Activated CD4-positive, CD25-positive, alpha-beta regulatory T cell treated with anti-CD3 and anti-CD28 coated beads, Interleukin-2, amount 50 U/mL, for 16 hours (primary cell): ENCODE results near the gene BLZF1.
"Not testable (repeated sequence)": the region's sequence is repeated elsewhere in the genome, so short reads cannot be mapped to it uniquely, and the experiment has no call there.

Experiments
- DNase-seq: peaks from one replicate; pipeline ENCODE4 v3.0.0-alpha.2; 2020; ENCODE audit warnings: low read depth, low spot score

Gene BLZF1

GRCh38 chr1:169367686-169368405 is at the start of gene BLZF1, which contains the start of gene NME7:
BLZF1 (plus strand) TSS chr1:169368195; CDS start chr1:169369523, 1,328 bp downstream.
NME7 (minus strand) TSS chr1:169367797; CDS start chr1:169367710, 87 bp downstream.
- peak; percentile 98 for DNase-seq

GRCh38 chr1:169318536-169319244 is 49.3 kb upstream of the BLZF1 start:
- no peak for DNase-seq

- DNase-seq: no peak
Measured at GRCh38 chr1:169321539-169321938, 46.5 kb upstream of the BLZF1 start.

- no peak for DNase-seq
Measured at GRCh38 chr1:169322138-169322537, 45.9 kb upstream of the BLZF1 start.

GRCh38 chr1:169325117-169325516 is 42.9 kb upstream of the BLZF1 start:
- no peak for DNase-seq

- DNase-seq: no peak
Measured at GRCh38 chr1:169326261-169326955, 41.6 kb upstream of the BLZF1 start.

- DNase-seq: no peak
Measured at GRCh38 chr1:169326956-169327268, 41.1 kb upstream of the BLZF1 start.

GRCh38 chr1:169327875-169328274 is 40.1 kb upstream of the BLZF1 start:
- no peak for DNase-seq

GRCh38 chr1:169329383-169329782 is 38.6 kb upstream of the BLZF1 start:
- DNase-seq: no peak

- no peak for DNase-seq
Measured at GRCh38 chr1:169330927-169331326, 37.1 kb upstream of the BLZF1 start.

GRCh38 chr1:169334727-169335126 is 33.3 kb upstream of the BLZF1 start:
- DNase-seq: not testable (repeated sequence)

GRCh38 chr1:169336947-169337715 is 30.9 kb upstream of the BLZF1 start:
- not testable (repeated sequence) for DNase-seq

- no peak for DNase-seq
Measured at GRCh38 chr1:169338617-169339016, 29.4 kb upstream of the BLZF1 start.

GRCh38 chr1:169339773-169340172 is 28.2 kb upstream of the BLZF1 start:
- DNase-seq: no peak

- no peak for DNase-seq
Measured at GRCh38 chr1:169340882-169341281, 27.1 kb upstream of the BLZF1 start.

- not testable (repeated sequence) for DNase-seq
Measured at GRCh38 chr1:169342096-169342495, 25.9 kb upstream of the BLZF1 start.

- no peak for DNase-seq
Measured at GRCh38 chr1:169345511-169345910, 22.5 kb upstream of the BLZF1 start.

- no peak for DNase-seq
Measured at GRCh38 chr1:169346036-169346589, 21.9 kb upstream of the BLZF1 start.

GRCh38 chr1:169347688-169348382 is 20.2 kb upstream of the BLZF1 start:
- no peak for DNase-seq

- no peak for DNase-seq
Measured at GRCh38 chr1:169348383-169349036, 19.5 kb upstream of the BLZF1 start.
